KOPT-K1 (cell line): ENCODE results near the gene DNM3.

Experiments
- H3K27ac ChIP-seq: fragments of 200-600 bp; sonication (generic); 2 replicates; pipeline ENCODE4 v1.5.1; 2016; ENCODE audit warnings: antibody characterized with exemption, mild to moderate bottlenecking, low read depth, low read length; ENCODE audit not compliant: poor library complexity, severe bottlenecking
- H3K36me3 ChIP-seq: fragments of 200-600 bp; sonication (generic); 2 replicates; pipeline ENCODE4 v1.5.1; 2017; ENCODE audit warnings: antibody characterized with exemption, mild to moderate bottlenecking, low read length, moderate library complexity; ENCODE audit not compliant: insufficient read depth
- H3K9me3 ChIP-seq: fragments of 200-600 bp; sonication (generic); 2 replicates; pipeline ENCODE4 v1.5.1; 2017; ENCODE audit warnings: antibody characterized with exemption, low read length, mild to moderate bottlenecking; ENCODE audit not compliant: insufficient read depth, poor library complexity, severe bottlenecking

The DNM3 gene

DNA sequence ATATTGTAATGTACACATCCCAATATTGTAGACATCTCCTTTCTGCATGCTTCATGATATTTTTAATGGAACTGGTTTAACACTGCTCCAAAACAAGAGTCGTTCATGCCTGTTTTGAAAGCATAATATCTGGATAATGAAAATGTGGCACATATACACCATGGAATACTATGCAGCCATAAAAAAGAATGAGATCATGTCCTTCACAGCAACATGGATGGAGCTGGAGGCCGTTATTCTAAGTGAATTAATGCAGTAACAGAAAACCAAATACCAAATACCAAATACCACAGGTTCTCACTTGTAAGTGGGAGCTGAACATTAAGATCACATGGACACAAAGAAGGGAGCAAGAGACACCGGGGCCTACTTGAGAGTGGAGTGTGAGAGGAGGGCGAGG lies 487.0 kb downstream of the DNM3 start:
- Histone ChIP-seq H3K36me3 (no peaks in the 10 kb centered on the region), H3K27ac (no peak overlapping the region), H3K9me3 (no peaks in the 10 kb centered on the region)

DNA sequence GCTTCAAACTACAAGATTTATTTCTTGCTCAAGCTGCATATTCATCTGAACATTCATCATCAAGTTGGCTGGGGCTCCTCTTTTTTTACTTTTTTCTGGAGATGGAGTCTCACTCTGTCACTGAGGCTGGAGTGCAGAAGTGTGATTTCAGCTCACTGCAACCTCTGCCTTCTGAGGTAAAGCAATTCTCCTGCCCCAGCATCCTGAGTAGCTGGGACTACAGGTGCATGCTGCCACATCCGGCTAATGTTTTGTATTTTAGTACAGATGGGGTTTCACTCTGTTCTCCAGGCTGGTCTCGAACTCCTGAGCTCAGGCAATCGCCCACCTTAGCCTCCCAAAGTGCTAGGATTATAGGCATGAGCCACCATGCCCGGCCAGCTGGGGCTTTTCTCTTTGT lies 490.9 kb downstream of the DNM3 start:
- Histone ChIP-seq H3K27ac (no peak overlapping the region), H3K9me3 (no peaks in the 10 kb centered on the region), H3K36me3 (no peaks in the 10 kb centered on the region)

DNA sequence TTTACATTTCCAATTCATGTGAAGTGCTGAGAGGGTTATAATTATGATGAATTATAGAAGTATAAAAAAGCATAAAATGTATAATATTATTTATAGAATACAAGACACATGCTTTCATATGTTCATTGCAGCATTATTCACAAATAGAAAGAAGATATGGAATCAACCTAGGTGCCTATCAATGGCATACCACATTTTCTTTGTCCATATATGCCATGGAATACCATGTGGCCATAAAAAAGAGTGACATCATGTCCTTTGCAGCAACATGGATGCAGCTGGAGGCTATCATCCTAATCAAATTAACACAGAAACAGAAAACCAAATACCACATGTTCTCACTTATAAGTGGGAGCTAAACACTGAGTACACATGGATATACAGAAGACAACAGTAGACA lies 494.1 kb downstream of the DNM3 start:
- Histone ChIP-seq H3K9me3 (no peaks in the 10 kb centered on the region), H3K36me3 (no peaks in the 10 kb centered on the region), H3K27ac (no peak overlapping the region)

- Histone ChIP-seq H3K9me3 (no peaks in the 10 kb centered on the region), H3K27ac (no peak overlapping the region), H3K36me3 (no peaks in the 10 kb centered on the region)
Observed at GRCh38 chr1:172338295-172338735, 497.0 kb downstream of the DNM3 start.

DNA sequence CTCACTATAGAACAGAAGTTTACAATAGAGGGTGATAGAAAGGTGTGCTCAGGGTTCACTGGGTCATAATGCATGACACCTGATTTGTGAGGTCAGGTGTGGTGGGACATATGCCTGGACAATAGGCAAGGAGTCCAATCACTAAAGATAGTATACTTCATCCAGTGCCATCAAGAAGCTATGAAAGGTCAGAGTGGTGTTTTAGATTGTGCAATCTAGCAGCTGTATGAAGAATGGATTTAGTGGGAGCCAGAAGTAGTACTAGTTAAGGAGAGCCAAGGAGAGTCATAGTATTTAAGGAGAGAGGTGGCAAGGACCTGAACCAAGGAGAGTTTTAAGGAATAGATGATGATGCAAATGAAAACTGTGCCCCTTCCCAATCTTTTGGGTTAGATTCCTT lies 498.5 kb downstream of the DNM3 start:
- H3K27ac ChIP-seq, result no peak overlapping the region

GRCh38 chr1:172340520-172340919 lies 499.2 kb downstream of the DNM3 start:
- Histone ChIP-seq H3K36me3 (no peaks in the 10 kb centered on the region), H3K9me3 (no peaks in the 10 kb centered on the region), H3K27ac (no peak overlapping the region)

More for the DNA sequence above, 498.5 kb downstream of the DNM3 start:
- Histone ChIP-seq H3K9me3 (no peaks in the 10 kb centered on the region), H3K36me3 (no peaks in the 10 kb centered on the region)

DNA sequence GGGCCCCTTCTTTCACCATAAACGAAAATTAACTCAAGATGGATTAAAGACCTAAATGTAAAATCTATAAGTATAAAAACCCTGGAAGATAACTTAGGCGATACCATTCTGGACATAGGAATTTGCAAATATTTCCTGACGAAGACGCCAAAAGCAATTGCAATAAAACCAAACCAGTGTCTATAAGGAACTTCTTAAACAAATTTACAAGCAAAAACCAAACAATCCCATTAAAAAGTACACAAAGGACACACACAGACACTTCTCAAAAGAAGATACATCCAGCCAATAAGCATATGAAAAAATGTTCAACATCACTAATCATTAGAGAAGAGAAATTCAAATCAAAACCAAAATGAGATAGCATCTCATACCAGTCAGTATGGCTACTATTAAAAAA lies 500.4 kb downstream of the DNM3 start:
- Histone ChIP-seq H3K27ac (no peak overlapping the region), H3K9me3 (peaks cover 3% of the 10 kb centered on the region), H3K36me3 (no peaks in the 10 kb centered on the region)

- Histone ChIP-seq H3K27ac (no peak overlapping the region), H3K36me3 (no peaks in the 10 kb centered on the region), H3K9me3 (peaks cover 11% of the 10 kb centered on the region)
Observed at GRCh38 chr1:172342584-172343239, 501.4 kb downstream of the DNM3 start.

DNA sequence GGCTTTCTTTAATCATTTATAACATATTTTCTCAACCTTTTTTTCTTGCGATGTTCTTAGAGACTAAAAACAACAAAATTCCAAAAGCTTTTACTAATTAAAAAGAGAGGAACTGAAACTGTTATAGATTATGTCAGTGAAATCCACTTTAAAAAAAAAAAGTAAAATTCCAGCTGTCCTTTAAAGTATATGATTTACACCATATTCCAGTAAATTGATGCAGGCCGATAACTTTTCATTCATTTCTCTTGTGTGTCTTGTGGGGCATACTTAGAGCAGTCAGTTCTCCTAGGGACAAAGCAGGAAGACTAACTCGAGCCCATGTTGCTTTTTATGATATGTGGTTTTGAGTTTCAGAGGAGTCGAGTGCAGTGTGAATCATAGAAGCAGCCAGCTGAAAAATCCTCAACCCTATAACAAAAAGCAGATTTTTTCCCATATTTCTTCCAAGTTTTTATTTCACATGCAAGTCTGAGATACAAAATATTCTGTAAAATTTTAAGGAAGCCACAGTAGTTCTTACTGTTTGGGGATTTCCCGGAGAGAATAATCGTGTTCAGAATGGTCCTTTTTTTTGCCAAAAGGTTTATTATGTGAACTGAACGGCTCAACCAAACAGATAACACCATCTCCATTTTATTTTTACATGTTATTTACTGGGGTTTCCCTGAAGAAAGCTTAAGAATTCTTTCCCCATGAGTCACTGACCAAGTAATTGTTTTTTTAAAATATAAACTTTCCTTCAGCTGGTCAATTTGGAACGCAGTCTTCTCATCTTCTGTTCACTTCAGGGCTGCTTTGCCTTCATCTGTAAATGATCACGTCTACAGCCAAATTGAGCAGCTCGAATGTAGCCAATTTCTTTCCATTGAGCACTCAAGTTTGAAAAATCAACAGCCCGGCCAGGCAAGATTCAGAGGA lies 502.2 kb downstream of the DNM3 start:
- no peak overlapping the region for H3K27ac ChIP-seq
- H3K9me3 ChIP-seq, result peaks cover 19% of the 10 kb centered on the region
- H3K36me3 ChIP-seq, result no peaks in the 10 kb centered on the region

GRCh38 chr1:172344444-172344843 lies 503.1 kb downstream of the DNM3 start:
- Histone ChIP-seq H3K9me3 (peaks cover 22% of the 10 kb centered on the region), H3K36me3 (no peaks in the 10 kb centered on the region), H3K27ac (no peak overlapping the region)

DNA sequence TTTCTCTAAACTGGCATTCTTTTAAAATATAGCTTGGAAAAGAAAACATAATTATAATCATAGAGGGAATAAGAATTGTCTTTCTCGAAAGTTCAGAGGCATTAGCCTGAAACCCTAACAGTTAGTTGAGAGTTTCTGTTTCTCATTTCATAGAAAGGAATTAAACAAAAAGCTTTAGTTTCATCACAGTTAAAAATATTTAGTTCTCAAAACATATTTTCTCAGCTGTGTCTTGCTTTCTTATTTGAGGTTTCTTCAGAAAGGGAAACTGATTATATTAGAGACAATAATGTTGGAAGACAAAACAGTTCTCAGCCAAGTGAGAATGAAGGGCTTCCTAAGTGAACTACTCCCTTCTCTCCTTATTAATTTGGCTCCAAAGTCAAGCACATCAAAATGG lies 503.8 kb downstream of the DNM3 start:
- Histone ChIP-seq H3K27ac (no peak overlapping the region), H3K36me3 (no peaks in the 10 kb centered on the region), H3K9me3 (peaks cover 22% of the 10 kb centered on the region)

GRCh38 chr1:172347416-172347815 lies 506.1 kb downstream of the DNM3 start:
- Histone ChIP-seq H3K9me3 (peaks cover 22% of the 10 kb centered on the region), H3K27ac (no peak overlapping the region), H3K36me3 (no peaks in the 10 kb centered on the region)

GRCh38 chr1:172350856-172351255 lies 509.6 kb downstream of the DNM3 start:
- Histone ChIP-seq H3K9me3 (peaks cover 22% of the 10 kb centered on the region), H3K36me3 (no peaks in the 10 kb centered on the region), H3K27ac (no peak overlapping the region)

- Histone ChIP-seq H3K36me3 (no peaks in the 10 kb centered on the region), H3K9me3 (peaks cover 22% of the 10 kb centered on the region), H3K27ac (no peak overlapping the region)
Observed at GRCh38 chr1:172351346-172351745, 510.0 kb downstream of the DNM3 start.

- Histone ChIP-seq H3K36me3 (no peaks in the 10 kb centered on the region), H3K9me3 (peaks cover 18% of the 10 kb centered on the region), H3K27ac (no peak overlapping the region)
Observed at GRCh38 chr1:172351754-172352161, 510.5 kb downstream of the DNM3 start.
